HG02642 (cell line): ENCODE measurements around the gene PTDSS2.
"Not testable (repeated sequence)": the region's sequence is repeated elsewhere in the genome, so short reads cannot be mapped to it uniquely, and the experiment has no call there.

Experiments
- ATAC-seq: cut with Tn5 transposase; IDR thresholded peaks from one replicate; pipeline ENCODE4 v1.9.1; 2021; ENCODE audit warnings: mild to moderate bottlenecking; ENCODE audit not compliant: unreplicated experiment, poor library complexity

PTDSS2 gene

DNA sequence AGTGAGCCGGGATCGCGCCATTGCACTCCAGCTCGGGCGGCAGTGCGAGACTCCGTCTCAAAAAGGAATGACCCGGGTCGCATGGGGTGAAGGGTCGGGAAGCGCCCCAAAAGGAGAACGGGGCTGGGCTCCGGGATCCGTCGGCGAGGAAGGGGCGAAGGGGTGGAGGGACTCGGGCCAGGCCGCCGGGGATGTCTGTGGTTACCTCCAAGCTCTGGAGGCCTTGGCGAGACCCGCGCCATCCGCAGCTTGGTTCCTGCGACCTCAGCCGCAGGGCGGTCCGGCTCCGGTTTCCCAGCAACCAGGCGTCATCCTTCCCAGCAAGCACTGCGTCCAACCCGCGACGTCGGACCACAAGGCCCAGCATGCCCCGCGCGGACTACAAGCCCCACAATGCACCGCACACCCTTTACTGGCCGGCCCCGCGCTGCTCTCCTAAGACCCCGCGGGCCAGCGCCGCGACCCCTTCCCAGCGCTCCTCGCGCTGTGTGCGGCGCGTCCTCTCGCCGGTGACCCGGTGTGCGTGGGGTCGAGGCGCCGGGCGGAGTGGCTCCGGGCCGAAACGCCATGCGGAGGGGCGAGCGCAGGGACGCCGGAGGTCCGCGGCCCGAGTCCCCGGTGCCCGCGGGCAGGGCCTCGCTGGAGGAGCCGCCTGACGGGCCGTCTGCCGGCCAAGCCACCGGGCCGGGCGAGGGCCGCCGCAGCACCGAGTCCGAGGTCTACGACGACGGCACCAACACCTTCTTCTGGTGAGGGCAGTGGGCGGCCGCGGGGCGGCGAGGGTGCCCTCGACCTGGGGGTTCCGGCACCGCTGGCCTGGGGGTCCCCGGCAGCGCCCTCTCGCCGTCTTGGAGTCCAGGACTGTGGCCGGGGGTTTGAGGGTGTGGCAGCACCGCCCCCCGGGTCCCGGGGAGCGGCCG, at the start of gene PTDSS2:
PTDSS2 (plus strand) TSS at position 391 of the 920 bp plus-strand sequence; CDS start at position 568, 177 bp downstream.
- ATAC-seq, result peak; percentile 81

- not testable (repeated sequence) for ATAC-seq
Observed at GRCh38 chr11:401196-401595, 48.9 kb upstream of the PTDSS2 start.

DNA sequence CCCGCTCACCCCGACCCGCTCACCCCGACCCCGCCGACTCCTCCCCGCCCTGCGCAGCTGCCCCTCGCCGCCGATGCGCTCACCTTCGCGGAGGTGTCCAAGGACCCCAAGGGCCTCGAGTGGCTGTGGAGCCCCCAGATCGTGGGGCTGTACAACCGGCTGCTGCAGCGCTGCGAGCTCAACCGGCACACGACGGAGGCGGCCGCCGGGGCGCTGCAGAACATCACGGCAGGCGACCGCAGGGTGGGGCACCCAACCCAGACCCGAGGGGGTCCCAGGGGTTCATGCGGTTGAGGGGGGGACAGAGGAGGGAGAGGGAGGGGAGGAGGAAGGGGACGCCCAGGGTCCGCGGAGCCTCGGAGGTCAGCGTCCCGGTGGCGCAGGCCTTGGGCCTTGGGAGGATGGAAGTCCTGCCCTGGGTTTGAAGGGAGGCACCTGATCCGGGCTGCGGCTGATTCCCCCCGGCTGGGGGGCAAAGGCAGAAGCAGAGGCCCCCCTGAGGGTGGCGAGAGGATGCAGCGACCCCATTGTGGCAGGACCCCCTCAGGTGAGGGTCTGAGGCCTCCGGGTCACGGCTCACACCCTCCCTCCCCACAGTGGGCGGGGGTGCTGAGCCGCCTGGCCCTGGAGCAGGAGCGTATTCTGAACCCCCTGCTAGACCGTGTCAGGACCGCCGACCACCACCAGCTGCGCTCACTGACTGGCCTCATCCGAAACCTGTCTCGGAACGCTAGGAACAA, 46.9 kb upstream of the PTDSS2 start:
- no peak for ATAC-seq

GRCh38 chr11:403761-404431, 46.2 kb upstream of the PTDSS2 start:
- no peak for ATAC-seq

GRCh38 chr11:404551-405264, 45.4 kb upstream of the PTDSS2 start:
- no peak for ATAC-seq

DNA sequence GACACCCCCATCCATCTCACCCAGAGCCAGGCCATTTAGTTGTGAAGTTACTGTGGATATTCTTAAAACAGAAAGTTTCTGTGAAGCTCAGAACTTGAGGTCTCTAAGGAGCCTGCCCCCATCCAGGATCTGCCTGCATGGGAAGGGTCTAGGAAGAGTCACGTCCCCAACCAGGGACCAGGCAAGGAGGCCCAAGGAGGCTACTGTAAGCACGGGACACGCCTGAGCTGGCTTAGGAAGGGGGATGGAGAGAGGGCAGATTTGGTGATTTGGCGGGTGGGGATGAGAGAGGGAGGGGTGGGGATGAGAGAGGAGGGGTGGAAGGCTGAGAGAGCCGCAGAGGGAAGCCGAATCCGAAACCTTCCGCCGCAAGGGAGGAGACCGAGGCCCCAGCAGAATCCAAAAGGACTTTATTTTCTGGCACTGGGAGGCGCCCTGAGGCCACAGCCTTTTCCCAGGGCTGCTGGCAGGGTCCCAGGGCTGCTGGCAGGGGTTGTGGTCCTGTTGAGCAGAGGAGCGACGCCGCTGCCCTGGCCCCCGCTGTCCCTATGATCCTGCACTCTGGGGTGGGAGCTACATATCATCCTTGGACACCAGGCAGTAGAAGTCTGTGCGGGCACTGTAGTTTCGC, 44.6 kb upstream of the PTDSS2 start:
- no peak for ATAC-seq

DNA sequence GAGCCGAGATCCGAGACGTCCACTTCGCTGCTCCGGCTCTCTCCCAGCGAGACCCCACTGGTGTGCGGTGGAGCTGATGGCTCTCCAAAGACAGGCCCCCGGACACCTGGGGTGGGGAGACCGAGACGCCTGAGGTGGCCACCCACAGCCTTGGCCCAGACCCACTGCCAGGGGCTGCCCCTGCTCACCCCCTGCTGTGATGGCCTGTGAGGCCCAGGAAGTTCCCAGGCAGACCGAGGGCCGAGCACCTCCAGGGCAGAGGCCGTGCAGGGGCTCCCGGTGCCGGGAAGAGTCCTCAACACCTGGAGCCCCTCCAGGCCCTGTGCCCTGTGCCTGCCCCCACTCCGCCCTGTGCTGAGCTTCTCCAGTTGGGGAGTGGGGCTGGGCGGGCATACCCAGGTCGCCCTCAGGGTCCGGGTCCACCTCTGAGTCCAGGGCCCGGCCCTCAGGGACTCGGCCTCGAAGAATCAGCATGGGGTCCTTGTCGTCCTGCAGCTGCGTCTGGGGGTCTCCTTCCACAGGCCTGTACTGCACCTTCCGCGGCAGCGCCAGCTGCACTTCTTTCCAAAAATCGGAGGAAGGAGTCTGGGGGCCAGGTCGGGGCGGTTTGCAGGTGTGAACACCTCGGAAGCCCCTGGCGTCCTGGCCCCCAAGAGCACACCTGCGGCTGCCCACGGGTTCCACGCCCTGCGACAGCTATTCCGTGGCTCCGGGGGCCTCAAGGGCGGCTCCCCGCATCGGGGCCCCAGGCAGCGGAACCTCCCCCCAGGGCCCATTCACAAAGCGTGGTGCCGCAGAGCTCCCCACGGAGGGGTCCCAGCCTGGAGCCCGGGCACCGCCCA, 43.9 kb upstream of the PTDSS2 start:
- no peak for ATAC-seq

DNA sequence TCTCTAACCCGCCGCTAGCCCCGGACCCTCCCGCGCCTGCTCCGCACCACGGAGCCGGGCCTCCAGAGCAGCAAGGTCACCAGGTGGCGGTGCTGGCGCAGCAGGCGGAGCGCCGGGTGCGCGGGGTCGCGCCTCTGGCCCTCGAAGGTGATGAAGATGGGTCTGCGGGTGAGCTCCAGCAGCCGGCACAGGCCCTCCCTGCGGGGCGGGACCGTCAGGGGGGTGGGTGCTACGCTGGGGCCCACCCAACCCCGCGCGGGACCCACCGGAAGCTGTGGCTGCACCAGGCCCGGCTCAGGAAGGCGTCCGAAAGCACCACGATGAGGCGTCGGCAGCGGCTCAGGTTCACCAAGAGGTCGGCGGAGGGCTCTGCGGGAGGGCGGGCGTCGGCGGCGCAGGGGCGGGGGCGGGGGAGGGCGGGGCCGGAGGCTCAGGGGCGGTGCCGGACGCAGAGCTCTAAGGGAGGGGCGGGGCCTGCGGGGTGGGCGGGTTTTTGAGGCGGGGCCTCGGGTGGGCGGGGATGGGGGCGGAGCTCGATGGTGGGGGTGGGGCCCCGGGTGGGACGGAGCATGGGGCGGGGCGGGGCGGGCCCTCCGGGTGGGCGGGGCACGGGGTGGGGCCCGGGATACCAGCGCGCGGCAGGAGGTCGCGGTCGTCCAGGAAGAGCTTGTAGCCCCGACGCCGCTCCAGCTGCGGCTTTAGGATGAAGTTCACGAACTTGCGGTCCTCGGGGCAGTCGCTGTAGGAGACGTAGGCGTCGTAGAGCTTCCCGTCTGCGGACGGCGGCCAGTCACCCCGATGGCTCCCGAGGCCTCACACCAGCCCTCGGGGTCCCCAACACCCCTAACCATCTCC, 43.1 kb upstream of the PTDSS2 start:
- ATAC-seq, result peak; percentile 68

DNA sequence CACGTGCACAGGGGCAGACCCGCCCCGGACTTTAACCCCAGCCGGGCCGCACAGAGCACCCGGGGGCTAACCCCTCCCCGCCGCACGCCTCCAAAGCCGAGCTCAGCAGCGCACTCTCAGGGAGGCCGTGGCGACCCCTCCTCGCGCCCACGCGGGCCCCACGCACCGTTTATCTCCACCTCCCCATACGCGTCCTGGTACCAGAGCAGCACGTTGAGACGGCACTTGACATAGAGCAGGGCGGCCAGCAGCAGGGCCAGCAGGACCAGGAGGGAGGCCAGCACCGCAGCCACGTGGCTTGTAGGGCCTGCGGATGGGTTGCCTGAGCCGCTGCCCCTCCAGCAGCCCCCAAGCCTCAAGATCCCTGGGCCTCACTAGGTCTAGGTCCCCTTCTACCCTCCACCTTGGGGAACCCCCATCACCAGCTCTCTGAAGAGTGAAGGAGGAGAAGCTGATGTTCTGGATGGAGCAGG, 42.4 kb upstream of the PTDSS2 start:
- peak; percentile 5 for ATAC-seq

GRCh38 chr11:408154-409007, 41.7 kb upstream of the PTDSS2 start:
- no peak for ATAC-seq

DNA sequence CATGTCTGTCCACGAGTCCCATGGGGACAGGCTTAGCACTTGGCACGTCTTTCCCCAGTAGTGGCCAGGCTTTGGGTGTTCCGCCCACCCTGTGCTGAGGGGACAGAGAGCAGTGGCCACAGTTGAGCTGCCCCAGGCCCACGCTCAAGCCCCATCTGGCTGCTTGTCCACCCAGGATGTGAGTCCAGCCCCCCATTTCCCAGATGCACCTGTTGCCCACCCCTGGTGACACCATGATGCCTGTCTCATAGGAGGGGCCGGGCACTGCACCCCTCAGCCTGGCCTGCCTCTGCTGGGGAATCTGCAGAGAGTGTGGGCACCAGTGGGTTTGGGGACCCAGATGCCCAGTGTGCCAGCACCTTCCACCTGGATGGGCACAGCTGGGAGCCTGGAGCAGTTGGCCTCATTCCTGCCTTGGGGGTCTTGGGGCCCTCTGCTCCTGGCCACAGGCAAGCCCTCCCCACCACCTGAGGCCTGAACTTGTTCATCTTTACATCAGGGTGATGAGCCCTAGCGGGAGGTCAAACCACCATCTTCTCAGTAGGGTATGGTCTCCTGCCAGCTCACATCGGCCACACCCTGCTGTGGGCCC, 41.0 kb upstream of the PTDSS2 start:
- ATAC-seq, result no peak

DNA sequence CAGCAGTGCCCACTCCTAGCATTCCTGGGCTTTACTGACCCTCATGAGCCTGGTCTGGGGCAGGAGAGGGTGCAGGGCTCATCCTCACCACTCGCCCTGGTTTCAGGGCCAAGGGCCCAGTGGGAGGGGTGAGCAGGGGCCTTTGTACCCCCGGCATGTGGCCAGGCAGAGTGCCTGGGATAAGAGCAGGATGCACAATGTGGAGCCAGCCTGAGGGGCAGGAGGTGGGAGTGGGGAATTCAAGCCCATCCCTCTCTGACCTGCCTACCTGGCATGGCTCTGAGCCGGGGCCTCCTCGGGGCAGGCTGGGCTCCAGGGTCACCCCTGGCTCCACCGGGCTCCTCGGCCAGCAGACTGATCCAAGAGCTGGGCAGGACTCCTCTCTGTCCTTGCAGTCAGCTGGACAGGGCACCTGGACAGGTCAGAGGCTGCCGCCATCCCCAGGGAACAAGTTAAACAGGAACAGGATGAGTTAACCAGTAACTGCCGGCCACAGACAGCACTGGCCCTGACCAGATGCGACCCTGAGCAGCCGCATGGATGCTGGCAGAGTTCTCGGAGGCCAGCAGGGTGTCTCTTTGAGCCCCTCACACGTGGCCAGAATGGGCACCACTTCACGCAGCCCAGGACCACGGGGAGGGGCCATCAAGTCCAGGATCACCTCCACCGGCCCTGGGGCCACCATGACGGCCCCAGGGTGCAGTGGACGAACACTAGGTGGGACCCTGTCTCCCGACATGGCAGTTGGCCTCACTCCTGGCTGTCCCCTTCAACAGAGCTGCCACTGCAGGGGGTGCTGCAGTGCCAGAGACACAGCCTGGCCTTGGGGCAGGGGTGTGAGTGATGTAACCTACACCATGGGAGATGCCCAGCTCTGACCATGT, 40.2 kb upstream of the PTDSS2 start:
- ATAC-seq, result no peak

- not testable (repeated sequence) for ATAC-seq
Observed at GRCh38 chr11:410711-411110, 39.4 kb upstream of the PTDSS2 start.

DNA sequence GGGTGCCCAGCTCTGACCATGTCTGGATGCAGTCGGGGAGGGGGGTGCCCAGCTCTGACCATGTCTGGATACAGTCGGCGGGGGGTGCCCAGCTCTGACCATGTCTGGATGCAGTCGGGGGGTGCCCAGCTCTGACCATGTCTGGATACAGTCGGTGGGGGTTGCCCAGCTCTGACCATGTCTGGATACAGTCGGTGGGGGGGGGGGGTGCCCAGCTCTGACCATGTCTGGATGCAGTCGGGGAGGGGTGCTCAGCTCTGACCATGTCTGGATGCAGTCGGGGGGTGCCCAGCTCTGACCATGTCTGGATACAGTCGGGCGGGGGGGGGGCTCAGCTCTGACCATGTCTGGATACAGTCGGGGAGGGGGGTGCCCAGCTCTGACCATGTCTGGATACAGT, 38.6 kb upstream of the PTDSS2 start:
- ATAC-seq, result not testable (repeated sequence)

DNA sequence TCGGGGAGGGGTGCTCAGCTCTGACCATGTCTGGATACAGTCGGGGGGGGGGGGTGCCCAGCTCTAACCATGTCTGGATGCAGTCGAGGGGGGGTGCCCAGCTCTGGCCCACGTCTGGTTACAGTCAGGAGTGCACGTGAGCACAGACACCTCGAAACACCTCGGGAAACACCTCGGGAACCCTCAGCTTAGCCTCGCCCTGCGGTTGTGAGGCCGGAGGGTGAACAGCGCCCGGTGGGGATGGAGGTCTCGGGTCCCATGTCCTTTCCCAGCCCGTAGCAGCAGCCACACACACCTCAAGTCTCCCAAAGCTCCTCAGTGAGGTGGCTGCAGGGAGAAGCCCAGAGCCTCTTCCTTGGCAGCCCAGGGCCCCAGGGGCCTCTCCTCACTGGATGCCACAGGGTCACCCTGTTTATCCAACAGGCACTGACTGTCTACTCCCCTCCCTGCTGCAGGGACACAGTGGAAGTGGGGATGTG, 37.4 kb upstream of the PTDSS2 start:
- ATAC-seq, result no peak
